GM21723 (cell line): ENCODE results near the gene ZIC2.

Experiments used
- ATAC-seq: cut with Tn5 transposase; IDR thresholded peaks from one replicate; pipeline ENCODE4 v1.9.1; 2021; ENCODE audit warnings: mild to moderate bottlenecking, moderate library complexity; ENCODE audit not compliant: unreplicated experiment

ZIC2 gene

DNA sequence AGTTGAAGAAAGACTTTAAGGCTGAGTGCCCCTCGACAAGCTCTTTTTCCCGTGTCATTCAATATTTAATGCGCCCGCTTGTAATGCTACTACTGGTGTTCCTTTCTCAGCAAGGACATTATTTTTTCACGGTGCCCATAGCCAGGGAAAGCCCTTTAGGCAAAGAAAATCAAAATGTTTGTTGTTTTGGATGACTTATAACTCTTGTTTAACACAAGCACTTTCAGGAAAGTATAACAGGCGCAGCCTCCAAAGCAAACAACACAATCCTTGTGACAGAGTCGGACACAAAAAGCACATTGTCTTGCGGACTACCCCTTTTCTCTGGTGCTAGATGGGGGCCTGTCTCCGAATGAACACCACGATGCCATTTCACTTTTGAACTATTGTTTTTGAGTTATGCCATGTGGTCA lies 22.5 kb upstream of the ZIC2 start:
- ATAC-seq: no peak

GRCh38 chr13:99959540-99960230 lies 21.9 kb upstream of the ZIC2 start:
- ATAC-seq: no peak

GRCh38 chr13:99960663-99961311 lies 20.8 kb upstream of the ZIC2 start:
- no peak for ATAC-seq

- ATAC-seq: no peak
Observed at GRCh38 chr13:99961636-99962035, 19.9 kb upstream of the ZIC2 start.

GRCh38 chr13:99962242-99962641 lies 19.3 kb upstream of the ZIC2 start:
- no peak for ATAC-seq

- ATAC-seq: no peak
Observed at GRCh38 chr13:99963816-99964339, 17.7 kb upstream of the ZIC2 start.

- no peak for ATAC-seq
Observed at GRCh38 chr13:99965329-99966000, 16.1 kb upstream of the ZIC2 start.

- no peak for ATAC-seq
Observed at GRCh38 chr13:99966064-99966805, 15.3 kb upstream of the ZIC2 start.

GRCh38 chr13:99967498-99967868 lies 14.1 kb upstream of the ZIC2 start:
- ATAC-seq: no peak

GRCh38 chr13:99967869-99968520 lies 13.6 kb upstream of the ZIC2 start:
- no peak for ATAC-seq

DNA sequence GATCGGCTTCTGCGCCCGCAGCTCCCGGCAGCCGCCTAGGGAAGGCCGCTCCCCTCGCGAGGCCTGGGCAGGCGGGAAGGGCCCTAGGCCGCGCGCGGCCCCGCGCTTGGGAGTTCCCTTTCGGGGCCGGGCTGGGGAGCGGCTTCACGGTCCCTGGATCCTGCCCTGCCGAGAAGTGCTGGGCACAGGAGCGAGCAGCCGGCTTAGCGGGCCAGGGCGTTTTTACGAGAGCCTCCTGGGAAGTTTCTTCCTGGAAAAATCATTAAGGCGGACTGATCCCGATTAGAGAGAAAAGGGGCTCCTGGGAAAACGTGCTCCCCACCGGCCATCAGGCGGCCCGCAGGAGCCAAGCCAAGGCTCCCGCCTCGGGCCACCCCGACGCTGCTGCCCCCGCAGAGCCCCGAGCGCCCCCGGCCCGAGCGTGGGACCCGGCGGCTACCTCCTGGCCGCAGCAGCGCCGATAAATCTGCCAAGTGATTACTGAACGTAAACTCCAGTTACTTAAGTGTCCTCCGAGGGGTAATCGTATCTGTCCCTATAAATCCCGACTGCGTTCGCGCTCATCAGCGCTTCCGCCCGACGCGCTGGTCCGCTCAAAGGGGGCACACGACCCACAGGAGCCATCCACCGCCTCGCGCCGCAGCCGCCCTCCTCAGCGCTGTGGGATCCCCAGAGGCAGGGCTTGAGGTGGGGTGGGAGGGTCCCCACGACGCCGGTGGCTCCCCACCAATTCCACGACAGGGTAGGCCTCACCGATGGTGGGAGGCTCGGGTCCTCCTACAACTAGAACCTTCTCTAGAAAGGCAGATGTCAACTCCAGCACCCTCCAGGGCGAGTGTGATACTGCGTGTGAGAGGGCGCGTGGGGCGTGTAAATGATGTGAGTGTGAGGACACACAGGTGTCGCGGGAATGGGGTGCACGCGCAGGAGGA lies 12.8 kb upstream of the ZIC2 start:
- no peak for ATAC-seq

DNA sequence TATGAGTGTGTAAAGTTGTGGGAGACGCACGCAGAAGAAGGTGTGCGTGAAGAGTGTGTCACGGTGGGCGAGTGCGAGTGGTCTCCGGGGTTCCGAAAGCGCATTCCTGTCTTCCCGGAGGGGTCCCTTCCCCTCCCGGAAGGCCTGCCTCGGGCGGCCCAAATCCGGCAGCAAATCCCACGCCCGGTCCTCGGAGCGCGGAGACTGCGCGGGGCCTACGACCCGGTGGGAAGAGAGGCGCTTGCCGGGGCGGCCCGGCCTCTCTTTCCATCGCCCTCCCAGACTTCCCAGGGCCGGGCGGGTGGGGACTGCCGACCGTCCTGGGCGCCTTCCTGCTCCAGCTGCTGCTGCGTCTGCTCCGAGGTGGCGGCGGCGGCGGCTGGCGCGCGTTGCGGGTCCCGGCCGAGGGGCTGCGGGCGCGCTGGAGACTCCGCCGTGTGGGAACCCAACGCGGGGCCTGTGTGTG lies 12.1 kb upstream of the ZIC2 start:
- no peak for ATAC-seq

DNA sequence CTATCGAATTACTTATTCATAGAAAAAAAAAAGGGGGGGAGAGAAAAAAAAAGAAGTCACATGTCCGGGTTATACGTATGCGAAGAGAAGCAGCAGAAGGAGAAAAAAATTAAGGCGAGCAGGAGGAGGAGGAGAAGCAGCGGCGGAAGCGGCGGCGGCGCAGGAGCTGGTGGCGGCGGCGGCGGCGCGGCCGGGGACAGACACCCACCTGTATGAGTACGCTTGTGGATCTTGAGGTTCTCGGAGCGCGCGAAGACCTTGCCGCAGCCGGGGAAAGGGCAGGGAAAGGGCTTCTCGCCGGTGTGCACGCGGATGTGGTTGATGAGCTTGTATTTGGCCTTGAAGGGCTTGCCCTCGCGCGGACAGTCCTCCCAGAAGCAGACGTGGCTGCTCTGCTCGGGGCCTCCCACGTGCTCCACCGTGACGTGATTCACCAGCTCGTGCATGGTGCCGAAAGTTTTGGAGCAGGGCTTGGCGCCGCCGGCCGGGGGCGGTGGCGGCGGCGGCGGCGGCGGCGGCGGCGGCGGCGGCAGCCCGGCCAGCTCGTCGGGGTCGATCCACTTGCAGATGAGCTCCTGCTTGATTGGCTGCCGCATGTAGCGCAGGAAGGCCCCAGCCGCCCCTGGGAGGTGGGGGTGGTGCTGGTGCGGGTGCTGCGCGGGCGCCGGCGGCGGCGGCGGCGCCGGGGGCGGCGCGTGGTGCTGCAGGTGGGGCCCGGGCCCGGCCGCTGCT lies 11.5 kb upstream of the ZIC2 start:
- no peak for ATAC-seq

- ATAC-seq: no peak
Observed at GRCh38 chr13:99970651-99971575, 10.7 kb upstream of the ZIC2 start.

- ATAC-seq: no peak
Observed at GRCh38 chr13:99971576-99972189, 9.9 kb upstream of the ZIC2 start, which contains the start of gene ZIC5. ZIC5 (minus strand) TSS chr13:99971767; CDS start chr13:99971603, 164 bp downstream.

DNA sequence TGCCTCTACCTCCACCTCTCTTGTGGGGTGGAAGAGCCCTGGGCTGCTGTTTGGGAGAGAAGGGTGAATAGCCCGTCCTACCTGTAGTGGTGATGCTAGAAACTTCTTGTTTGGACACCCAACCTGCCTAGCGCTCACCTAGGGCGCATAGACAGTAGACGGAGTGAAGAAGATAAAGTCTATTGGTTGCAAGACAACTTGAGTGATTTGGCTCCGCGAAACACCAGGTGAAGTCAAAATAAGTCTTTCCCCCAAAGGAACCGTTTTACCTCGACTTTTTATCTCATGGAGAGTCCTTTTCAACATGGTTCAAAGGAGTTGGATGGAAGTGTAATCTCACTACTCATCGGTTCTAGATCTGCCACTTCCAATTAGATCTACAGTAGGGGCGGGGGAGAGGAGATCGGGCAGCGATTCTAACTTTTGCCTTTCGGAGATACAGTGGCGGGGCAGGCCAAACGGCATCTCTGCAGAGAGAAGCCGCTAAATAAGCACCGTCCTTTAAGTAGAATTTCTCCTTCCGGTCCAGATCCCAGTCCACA lies 9.3 kb upstream of the ZIC2 start:
- no peak for ATAC-seq
